A673 (cell line): ENCODE measurements around the gene ATP8A1. TPM values are rescaled to one million over a fixed set of nuclear protein-coding genes. Genes with fewer than 3 reads are reported as not detected.

Experiments used
- BruUV-seq: library from RNA; stranded (reverse); fragments of 400-500 nt; replicated peaks from 2 replicates; lab custom pipeline; 2021; lab: Mats Ljungman, UMichigan
- CTCF ChIA-PET: fragments of 300-600 bp; sonication (Branson Sonifier 250); formaldehyde crosslinking; loops from one replicate; lab custom pipeline; 2022; ENCODE audit warnings: antibody characterized with exemption; lab: Charles Lee
- POLR2A ChIA-PET: fragments of 300-600 bp; sonication (Branson Sonifier 250); formaldehyde crosslinking; loops from one replicate; lab custom pipeline; 2022; ENCODE audit warnings: antibody characterized with exemption; ENCODE audit not compliant: low non-redundant PET; lab: Charles Lee
- DNase-seq: peaks from one replicate; pipeline ENCODE4 v3.0.0-alpha.2; 2015; ENCODE audit warnings: low spot score
- H3K27ac ChIP-seq: fragments of 200-600 bp; sonication (generic); 2 replicates; pipeline ENCODE4 v1.5.1; 2016; ENCODE audit warnings: mixed run types, low read depth, mild to moderate bottlenecking, mixed read lengths, antibody characterized with exemption, low read length; ENCODE audit not compliant: poor library complexity, severe bottlenecking
- H3K27me3 ChIP-seq: fragments of 200-600 bp; sonication (generic); replicated peaks from 2 replicates; pipeline ENCODE4 v1.6.1; 2017; ENCODE audit warnings: mixed run types, low read depth, mild to moderate bottlenecking, mixed read lengths, antibody characterized with exemption, low read length; ENCODE audit not compliant: insufficient read depth, poor library complexity
- H3K36me3 ChIP-seq: fragments of 200-600 bp; sonication (generic); 2 replicates; pipeline ENCODE4 v1.6.1; 2016; ENCODE audit warnings: mixed run types, mild to moderate bottlenecking, mixed read lengths, antibody characterized with exemption, low read length; ENCODE audit not compliant: insufficient read depth, poor library complexity, severe bottlenecking
- H3K4me1 ChIP-seq: fragments of 200-600 bp; sonication (generic); 2 replicates; pipeline ENCODE4 v1.6.1; 2017; ENCODE audit warnings: mixed run types, mild to moderate bottlenecking, mixed read lengths, antibody characterized with exemption, low read length; ENCODE audit not compliant: insufficient read depth, poor library complexity, severe bottlenecking
- H3K4me3 ChIP-seq: fragments of 200-600 bp; sonication (generic); 2 replicates; pipeline ENCODE4 v1.5.1; 2016; ENCODE audit warnings: low read depth, mixed run types, mild to moderate bottlenecking, mixed read lengths, low read length; ENCODE audit not compliant: poor library complexity, severe bottlenecking
- H3K9me3 ChIP-seq: fragments of 200-600 bp; sonication (generic); 2 replicates; pipeline ENCODE4 v1.6.1; 2016; ENCODE audit warnings: mixed run types, low read depth, mild to moderate bottlenecking, mixed read lengths, antibody characterized with exemption, low read length; ENCODE audit not compliant: poor library complexity, severe bottlenecking
- CTCF ChIP-seq: fragments of 300-800, 200-600 bp; sonication (generic); conservative IDR thresholded peaks from 2 replicates; pipeline ENCODE4 v1.5.1; 2017; ENCODE audit warnings: low read depth, mild to moderate bottlenecking, antibody characterized with exemption, low read length, moderate library complexity, mixed read lengths
- EZH2 ChIP-seq: fragments of 200-600 bp; sonication (generic); IDR thresholded peaks from 2 replicates; pipeline ENCODE4 v1.6.1; 2017; ENCODE audit warnings: borderline replicate concordance, low read depth, mild to moderate bottlenecking, mixed read lengths, antibody characterized with exemption, low read length; ENCODE audit not compliant: poor library complexity, severe bottlenecking
- intact Hi-C: fragments of 100-400 bp; cut with micrococcal nuclease; formaldehyde crosslinking; loops from one replicate; pipeline ENCODE4 v1.10.0; 2022; ENCODE audit not compliant: unreplicated experiment
- total RNA-seq: library from RNA; stranded (reverse); gene quantifications from 2 replicates; pipeline ENCODE4 v1.2.3, GENCODE V29; 2021

The ATP8A1 gene
- total RNA-seq, 1 experiment from 2014 or later, result 0.28 TPM

GRCh38 chr4:42445038-42445437, 211.9 kb downstream of the ATP8A1 start:
- Histone ChIP-seq H3K27ac (no peak overlapping the region), H3K9me3 (no peaks in the 10 kb centered on the region), H3K27me3 (peaks cover 16% of the 10 kb centered on the region), H3K4me1 (no peaks in the 10 kb centered on the region), H3K36me3 (no peaks in the 10 kb centered on the region), H3K4me3 (no peak overlapping the region)
- no peak for TF ChIP-seq EZH2
- TF ChIP-seq CTCF, result no peak
- BruUV-seq, result no TSS peak
- ChIA-PET POLR2A (no interaction called here), CTCF (no interaction called here)
- DNase-seq, result no peak
- intact Hi-C loops, result no loop called here

- Histone ChIP-seq H3K27ac (no peak overlapping the region), H3K27me3 (peaks cover 16% of the 10 kb centered on the region), H3K4me3 (no peak overlapping the region), H3K36me3 (no peaks in the 10 kb centered on the region), H3K9me3 (no peaks in the 10 kb centered on the region), H3K4me1 (no peaks in the 10 kb centered on the region)
- DNase-seq, result no peak
- no TSS peak for BruUV-seq
- intact Hi-C loops, result no loop called here
- POLR2A ChIA-PET, result no interaction called here
- CTCF ChIA-PET, result no interaction called here
- TF ChIP-seq EZH2 (no peak), CTCF (no peak)
These were observed 214.3 kb downstream of the ATP8A1 start for GRCh38 chr4:42442601-42443000.

- Histone ChIP-seq H3K4me1 (no peaks in the 10 kb centered on the region), H3K36me3 (no peaks in the 10 kb centered on the region), H3K4me3 (no peak overlapping the region), H3K27ac (no peak overlapping the region), H3K27me3 (peaks cover 16% of the 10 kb centered on the region), H3K9me3 (no peaks in the 10 kb centered on the region)
- CTCF ChIA-PET, result no interaction called here
- POLR2A ChIA-PET, result no interaction called here
- no peak for DNase-seq
- no TSS peak for BruUV-seq
- intact Hi-C loops, result no loop called here
- no peak for TF ChIP-seq EZH2
- no peak for TF ChIP-seq CTCF
These were observed 216.8 kb downstream of the ATP8A1 start for GRCh38 chr4:42440083-42440482.
